Ammon's horn (tissue), 1 donor: ENCODE results near the gene SHC2.
"Not testable (repeated sequence)": the region's sequence is repeated elsewhere in the genome, so short reads cannot be mapped to it uniquely, and the experiment has no call there.

Source experiments
- DNase-seq: peaks from one replicate; pipeline ENCODE4 v3.0.0-alpha.2; 2016; ENCODE audit warnings: low spot score

Gene SHC2

GRCh38 chr19:389255-389934 lies 71.4 kb downstream of the SHC2 start:
- no peak for DNase-seq

GRCh38 chr19:388691-389090 lies 72.1 kb downstream of the SHC2 start:
- no peak for DNase-seq

DNA sequence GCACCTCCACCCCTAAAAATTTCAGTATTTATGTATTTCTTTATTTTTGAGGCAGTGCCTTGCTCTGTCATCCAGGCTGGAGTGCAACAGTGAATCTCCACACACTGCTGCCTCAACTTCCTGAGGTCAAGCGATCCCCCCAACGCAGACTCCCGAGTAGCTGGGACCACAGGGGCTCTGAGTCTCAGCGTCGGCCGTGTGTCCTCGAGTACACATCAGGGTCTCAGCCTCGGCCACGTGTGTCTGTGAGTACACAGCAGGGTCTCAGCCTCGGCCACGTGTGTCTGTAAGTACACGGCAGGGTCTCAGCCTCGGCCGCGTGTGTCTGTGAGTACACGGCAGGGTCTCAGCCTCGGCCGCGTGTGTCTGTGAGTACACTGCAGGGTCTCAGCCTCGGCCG lies 73.1 kb downstream of the SHC2 start:
- DNase-seq: no peak

DNA sequence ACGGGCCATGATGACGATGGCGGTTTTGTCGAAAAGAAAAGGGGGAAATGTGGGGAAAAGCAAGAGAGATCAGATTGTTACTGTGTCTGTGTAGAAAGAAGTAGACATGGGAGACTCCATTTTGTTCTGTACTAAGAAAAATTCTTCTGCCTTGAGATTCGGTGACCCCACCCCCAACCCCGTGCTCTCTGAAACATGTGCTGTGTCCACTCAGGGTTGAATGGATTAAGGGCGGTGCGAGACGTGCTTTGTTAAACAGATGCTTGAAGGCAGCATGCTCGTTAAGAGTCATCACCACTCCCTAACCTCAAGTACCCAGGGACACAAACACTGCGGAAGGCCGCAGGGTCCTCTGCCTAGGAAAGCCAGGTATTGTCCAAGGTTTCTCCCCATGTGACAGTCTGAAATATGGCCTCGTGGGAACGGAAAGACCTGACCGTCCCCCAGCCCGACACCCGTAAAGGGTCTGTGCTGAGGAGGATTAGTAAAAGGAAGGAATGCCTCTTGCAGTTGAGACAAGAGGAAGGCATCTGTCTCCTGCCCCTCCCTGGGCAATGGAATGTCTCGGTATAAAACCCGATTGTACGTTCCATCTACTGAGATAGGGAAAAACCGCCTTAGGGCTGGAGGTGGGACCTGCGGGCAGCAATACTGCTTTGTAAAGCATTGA lies 74.1 kb downstream of the SHC2 start:
- not testable (repeated sequence) for DNase-seq

DNA sequence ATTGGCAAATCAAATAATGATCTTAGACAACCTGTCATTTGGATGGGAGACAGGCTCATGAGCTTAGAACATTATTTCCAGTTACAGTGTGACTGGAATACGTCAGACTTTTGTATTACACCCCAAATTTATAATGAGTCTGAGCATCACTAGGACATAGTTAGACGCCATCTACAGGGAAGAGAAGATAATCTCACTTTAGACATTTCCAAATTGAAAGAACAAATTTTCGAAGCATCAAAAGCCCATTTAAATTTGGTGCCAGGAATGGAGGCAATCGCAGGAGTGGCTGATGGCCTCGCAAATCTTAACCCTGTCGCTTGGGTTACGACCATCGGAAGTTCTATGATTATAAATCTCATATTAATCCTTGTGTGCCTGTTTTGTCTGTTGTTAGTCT lies 74.6 kb downstream of the SHC2 start:
- DNase-seq: not testable (repeated sequence)

- no peak for DNase-seq
Measured at GRCh38 chr19:384799-385169, 76.0 kb downstream of the SHC2 start.

GRCh38 chr19:383922-384798 lies 76.7 kb downstream of the SHC2 start:
- no peak for DNase-seq

- no peak for DNase-seq
Measured at GRCh38 chr19:383040-383439, 77.8 kb downstream of the SHC2 start.

- not testable (repeated sequence) for DNase-seq
Measured at GRCh38 chr19:382578-382977, 78.3 kb downstream of the SHC2 start.

- not testable (repeated sequence) for DNase-seq
Measured at GRCh38 chr19:381901-382300, 78.9 kb downstream of the SHC2 start.

DNA sequence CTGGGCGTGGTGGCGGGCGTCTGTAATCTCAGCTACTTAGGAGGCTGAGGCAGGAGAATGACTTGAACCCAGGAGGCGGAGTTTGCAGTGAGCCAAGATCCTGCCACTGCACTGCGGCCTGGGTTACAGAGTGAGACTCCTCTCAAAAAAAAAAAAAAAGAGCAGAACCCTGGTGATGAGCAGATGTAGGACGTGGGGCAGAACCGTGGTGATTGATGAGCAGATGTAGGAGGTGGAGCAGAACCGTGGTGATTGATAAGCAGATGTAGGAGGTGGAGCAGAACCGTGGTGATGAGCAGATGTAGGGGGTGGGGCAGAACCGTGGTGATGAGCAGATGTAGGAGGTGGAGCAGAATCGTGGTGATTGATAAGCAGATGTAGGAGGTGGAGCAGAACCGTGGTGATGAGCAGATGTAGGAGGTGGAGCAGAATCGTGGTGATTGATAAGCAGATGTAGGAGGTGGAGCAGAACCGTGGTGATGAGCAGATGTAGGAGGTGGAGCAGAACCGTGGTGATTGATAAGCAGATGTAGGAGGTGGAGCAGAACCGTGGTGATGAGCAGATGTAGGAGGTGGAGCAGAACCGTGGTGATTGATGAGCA lies 80.1 kb downstream of the SHC2 start:
- not testable (repeated sequence) for DNase-seq

- no peak for DNase-seq
Measured at GRCh38 chr19:379796-380195, 81.0 kb downstream of the SHC2 start.

DNA sequence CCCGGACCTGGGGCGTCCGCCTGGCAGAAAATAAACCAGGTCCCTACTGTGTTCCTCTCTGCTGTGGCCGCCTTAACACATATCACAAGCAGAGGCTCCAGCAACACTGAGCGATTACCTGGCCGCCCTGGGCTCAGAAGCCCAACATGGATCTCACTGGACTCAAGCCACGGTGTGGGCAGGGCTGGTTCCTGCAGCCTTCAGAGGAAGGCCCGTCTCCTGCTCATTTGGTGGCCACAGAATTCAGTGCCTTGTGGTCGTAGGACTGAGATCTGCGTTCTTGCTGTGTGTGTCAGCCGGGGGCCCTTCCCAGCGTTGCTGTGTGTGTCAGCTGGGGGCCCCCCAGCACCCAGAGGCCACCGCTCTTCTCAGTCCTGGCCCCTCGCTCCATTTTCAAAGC lies 82.1 kb downstream of the SHC2 start:
- DNase-seq: no peak

DNA sequence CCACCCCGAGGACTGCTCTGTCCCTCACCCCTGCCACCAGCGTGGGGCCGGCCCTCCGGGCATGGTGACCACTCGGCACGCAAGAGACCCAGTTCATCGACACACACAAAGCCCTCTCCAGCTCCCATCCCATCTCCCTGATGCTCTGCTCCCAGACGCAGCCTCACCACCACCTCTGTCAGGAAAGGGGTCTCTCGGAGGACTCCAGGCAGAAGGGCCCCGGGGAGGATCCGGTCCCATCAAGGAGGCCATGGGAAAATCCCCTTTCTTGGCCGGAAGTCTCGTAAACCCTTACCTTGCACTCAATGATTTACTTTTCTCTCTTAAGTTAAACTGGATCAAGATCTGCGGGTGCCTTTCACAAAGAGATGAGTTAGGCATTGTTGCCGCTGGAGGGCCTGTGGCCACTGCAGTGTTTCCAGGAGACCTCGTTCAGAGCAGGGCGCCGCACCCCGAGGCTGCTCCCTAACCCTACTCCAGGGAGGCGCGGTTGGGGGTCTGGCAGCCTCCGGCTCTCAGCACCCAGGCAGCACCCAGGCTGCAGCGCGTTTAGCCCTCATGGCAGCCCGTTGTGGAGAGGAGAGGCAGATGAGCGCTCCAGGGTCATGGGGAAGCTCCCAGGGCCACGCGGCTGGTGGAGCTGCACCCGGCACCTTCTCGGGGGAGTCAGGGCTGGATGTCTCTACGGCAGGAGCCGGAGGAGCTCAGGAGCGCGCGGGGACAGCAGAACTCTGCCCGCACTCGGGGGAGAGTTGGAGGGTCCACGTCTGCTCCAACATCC lies 82.8 kb downstream of the SHC2 start:
- no peak for DNase-seq

DNA sequence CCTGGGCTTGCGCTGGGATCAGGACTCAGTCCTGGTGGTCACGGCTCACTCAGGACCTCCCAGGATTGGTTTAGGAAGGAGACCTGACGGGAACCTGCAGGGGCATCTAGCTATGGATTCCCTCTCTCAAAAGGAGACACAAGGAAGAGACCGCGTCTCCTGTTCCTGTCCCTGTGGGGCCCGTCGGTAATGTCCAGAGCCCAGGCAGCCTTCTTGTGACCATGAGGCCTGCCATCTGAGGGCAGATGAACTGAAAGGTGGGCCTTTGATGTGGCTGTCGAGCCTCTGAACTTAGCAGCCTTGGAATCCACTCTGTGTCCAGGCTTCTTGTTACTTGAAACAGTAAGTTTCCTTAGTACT lies 84.7 kb downstream of the SHC2 start:
- no peak for DNase-seq

DNA sequence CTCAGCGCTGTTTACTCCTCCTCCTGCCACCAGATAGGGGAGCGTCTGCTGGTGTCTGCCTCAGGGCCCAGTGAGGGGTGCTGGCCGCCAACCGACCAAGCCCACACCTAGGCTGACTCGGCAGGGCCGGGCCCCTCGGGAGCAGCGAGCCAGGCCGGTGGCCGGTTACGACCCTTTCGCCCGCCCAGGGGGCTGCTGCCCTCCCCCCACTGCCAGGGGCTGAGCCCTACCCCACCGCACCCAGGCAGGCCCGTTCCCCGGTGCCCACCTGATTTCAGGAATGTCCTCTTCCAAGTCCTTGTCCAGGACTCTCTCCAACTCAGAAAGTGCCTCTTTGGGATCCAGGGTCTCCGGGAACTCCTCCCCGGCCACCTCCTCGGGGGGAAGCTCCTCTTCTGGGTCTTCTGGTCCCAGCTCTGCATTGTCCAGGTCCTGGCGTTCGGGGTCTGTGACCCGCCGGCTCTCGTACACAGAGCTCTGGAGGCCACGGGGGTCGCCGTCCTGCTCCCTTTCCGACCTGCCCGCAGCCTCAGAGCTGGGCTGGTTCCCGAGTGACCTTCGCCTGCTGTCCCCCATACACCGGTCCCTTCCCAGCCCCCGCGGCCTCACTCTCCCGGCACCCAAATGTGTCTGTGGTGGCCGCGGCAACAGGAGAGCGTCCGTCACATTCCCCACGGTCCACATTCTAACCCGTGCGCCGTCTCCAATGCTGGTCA lies 85.3 kb downstream of the SHC2 start:
- DNase-seq: no peak

DNA sequence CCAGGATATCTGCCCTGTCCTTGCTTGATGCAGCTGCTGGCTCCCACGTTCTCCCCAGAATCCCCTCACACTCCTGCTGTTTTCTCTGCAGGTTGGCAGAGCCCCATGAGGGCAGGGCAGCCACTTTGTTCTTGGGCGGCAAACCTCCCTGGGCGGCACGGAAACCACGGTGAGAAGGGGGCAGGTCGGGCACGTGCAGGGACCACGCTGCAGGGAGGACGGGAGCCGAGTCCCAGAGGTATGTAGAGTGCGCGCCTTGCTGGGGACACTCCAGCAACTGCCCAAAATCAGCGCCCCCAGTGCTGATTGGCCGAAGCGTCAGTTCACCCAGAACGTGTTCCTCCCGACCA lies 86.0 kb downstream of the SHC2 start:
- DNase-seq: no peak

DNA sequence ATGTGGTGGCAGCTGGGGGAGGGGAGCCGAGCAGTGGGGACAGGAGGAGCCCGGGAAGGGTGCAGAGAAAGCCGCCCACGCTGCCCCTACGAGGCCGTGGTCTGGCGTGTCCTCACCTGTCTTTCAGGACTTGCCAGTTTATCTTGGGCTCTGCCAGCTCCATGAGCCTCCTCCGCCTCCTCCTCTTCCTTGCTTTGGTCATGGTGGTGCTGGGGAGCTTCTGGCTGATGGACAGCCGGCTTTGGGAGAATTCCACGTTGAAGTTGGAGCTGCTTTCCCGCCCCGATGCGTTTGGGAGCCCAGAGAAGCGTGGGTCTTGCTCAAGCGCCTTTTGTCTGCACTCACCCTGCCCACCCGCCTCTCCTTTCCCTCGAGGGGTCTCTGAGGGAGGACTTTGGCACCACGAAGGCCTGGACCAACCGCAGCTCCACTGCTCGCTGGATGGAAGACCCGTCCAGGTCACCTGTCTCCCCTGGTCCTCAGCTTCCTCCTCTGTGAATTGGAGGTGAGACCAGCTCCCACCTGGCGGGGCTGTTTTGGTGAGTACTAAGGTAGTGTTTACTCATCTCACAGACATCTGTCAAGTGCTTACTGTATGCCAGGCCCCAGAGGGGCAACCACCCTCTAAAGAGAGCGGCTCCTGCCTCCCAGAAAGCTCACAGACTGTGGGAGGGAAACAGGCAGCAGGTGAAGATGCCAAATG lies 86.5 kb downstream of the SHC2 start:
- no peak for DNase-seq

GRCh38 chr19:373391-374182 lies 87.2 kb downstream of the SHC2 start:
- no peak for DNase-seq
